NCI-H226 (cell line): ENCODE results near the gene PPIL4.
"Not testable (repeated sequence)": the region's sequence is repeated elsewhere in the genome, so short reads cannot be mapped to it uniquely, and the experiment has no call there.

ENCODE experiments used
- DNase-seq: peaks from one replicate; pipeline ENCODE4 v3.0.0-alpha.2; 2015

Gene PPIL4

DNA sequence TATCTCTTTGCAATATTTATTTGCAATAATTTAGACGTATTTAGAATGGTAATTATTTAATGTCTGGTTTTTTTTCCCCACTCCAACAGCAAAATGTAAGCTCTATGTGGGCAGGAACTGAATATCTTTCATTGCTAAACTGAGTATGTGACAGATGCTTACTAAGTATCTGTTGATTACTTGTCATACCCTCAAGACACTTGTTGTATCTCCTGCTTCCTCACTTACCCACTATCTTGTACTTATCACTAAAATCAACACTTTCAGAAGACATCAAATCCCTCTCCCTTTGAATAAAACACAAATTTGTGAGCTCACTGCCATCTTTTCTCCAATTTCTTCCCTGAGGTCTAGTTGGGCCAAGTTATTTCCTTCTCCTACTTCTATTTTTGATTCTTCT lies 30.3 kb downstream of the PPIL4 start:
- DNase-seq: no peak

DNA sequence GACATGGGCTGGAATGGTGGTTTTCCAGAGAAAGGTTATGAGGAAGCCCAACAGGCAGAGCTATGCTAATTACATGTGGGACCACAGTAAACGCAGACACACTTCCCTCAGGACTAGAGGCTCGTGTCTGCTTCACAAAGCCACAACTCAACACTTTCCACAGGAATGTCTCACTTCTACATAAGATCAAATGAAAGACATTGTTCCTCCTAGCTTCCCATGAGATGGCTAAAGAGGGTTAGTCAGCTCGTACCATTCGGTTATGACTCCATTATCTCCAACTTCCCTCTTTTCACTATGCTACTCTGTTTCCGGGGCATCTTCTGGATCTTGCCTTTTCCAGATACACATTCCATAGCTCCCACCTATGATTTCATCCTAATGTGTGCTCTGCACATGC lies 31.9 kb downstream of the PPIL4 start:
- DNase-seq: no peak

DNA sequence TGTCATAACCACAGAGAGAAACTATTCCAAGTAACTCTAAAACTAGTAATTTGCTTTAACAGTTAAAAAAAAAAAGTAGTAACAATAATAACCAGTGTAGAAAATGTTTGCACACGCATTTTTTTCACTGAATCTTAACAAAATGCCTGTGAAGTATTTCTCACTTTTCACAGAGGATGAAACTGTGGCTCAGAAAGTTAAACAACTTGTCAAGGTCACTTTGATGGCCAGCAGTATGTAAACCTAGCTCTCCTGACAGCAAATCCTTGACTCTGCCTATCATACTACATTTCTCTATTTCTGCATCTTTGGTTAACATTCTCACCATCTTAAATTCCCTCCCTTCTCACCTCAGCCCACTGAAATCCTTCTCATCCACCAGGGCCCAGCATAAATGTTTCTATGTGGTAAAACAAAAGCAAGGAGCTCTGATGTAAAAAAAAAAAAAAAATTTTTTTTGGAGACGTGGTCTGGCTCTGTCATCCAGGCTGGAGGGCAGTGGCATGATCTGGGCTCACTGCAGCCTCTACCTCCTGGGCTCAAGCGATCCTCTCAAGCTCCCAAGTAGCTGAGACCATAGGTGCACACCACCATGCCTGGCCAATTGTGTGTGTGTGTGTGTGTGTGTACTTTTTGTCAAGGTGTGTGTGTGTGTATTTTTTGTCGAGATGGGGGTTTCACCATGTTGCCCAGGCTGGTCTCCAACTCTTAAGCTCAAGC lies 34.9 kb downstream of the PPIL4 start:
- DNase-seq: no peak

- DNase-seq: no peak
Measured at GRCh38 chr6:149508485-149508884, 37.4 kb downstream of the PPIL4 start.

GRCh38 chr6:149503872-149504271 lies 42.0 kb downstream of the PPIL4 start:
- no peak for DNase-seq

DNA sequence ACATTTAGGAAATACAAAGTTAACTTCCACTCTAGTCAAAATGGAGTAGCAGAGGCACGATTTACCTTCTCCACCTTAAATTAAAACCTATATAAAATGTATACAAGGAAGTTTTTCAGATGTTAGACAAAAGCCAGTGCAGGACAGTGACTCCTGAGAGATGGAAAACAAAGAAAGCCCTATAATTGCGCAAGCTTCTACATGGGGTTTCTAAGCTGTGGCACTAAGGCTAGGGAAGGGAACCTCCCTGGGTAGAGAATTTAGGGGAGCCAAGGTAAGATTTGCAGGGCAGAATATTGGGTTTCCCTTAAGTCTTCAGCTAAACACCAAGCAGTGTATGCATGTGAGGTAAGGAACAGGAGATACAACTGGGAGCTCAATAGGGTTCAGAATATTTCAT lies 42.6 kb downstream of the PPIL4 start:
- no peak for DNase-seq

- no peak for DNase-seq
Measured at GRCh38 chr6:149501768-149502167, 44.1 kb downstream of the PPIL4 start.

GRCh38 chr6:149501201-149501600 lies 44.6 kb downstream of the PPIL4 start:
- DNase-seq: no peak

DNA sequence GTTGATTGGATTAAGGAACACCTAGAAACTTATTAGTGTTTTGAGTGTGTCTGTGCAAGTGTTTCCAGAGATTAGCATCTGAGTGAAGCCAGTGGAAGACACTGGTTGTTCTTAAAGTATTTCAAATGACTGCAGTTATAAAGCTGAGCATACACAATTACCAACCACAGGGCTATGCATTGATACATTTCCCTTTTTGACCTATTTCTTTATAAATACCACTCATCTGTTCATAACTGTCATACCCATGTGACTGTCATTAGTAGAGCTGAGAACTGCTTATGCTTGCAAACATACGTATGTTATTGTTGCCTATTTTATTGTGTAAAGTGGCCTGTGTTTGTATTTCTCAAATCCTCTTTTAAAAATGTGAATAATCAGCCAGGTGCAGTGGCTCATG lies 45.7 kb downstream of the PPIL4 start:
- DNase-seq: no peak

- DNase-seq: peak; percentile 63
Measured at GRCh38 chr6:149499066-149499465, 46.8 kb downstream of the PPIL4 start.

GRCh38 chr6:149497365-149497764 lies 48.5 kb downstream of the PPIL4 start:
- DNase-seq: no peak

- DNase-seq: peak; percentile 23
Measured at GRCh38 chr6:149496597-149496996, 49.2 kb downstream of the PPIL4 start.

DNA sequence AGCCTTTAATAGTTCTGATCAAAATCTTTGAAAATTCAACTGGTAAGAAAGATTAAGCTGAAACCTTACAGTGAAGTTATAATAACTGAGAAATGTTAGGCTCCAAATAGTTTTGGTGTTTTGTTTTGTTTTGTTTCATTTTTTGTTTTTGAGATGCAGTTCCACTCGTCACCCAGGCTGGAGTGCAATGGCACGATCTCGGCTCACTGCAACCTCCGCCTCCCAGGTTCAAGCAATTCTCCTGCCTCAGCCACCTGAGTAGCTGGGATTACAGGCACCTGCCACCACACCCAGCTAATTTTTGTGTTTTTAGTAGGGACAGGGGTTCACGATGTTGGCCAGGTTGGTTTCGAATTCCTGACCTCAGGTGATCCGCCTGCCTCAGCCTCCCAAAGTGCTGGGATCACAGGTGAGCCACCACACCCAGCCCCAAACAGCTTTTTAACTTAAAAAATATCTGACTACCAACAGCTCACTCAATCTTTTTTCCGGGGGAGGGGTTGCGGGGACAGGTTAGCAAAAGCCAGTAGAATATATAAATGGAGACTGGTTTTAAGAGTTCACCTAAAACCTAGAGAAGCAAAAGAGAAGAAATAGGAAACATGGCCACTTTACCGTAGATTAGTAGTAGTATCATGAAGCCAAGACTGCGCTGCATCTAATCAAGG lies 50.4 kb downstream of the PPIL4 start:
- not testable (repeated sequence) for DNase-seq

DNA sequence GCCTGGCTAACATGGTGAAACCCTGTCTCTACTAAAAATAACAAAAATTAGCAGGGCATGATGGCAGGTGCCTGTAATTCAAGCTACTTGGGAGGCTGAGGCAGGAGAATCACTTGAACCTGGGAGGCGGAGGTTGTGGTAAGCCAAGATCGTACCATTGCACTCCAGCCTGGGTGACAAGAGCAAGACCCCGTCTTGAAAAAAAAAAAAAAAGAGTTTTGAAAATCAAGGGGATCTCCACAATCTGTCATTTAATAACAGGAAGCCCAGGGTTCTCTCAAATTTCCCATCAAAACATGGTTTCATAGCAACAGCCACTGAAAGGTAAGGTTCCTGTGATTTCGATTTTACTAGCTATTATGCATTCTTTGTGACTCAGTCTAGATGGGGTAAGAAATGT lies 51.0 kb downstream of the PPIL4 start:
- peak; percentile 65 for DNase-seq

DNA sequence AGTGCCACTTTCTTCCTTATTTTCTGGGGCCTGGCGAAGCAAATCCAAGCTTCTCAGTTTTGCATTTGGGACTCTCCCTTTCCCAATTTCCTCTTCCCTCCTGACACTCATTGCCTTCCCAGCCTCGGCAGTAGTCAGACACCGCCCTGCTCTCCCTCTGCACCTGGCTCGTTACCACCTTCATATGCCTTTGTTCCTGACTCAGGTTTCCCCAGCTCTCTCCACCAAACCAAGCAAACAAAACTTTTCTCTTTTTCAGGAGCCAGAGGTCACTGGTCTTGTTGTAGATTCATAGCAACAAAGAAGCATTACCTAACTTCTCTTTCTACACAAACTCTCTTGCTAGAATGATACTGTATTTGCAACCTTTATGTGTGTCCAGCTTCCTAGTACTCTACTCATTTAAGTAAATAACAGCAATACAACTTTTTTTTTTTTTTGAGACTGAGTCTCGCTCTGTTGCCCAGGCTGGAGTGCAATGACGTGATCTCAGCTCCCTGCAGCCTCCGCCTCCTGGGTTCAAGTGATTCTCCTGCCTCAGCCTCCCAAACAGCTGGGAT lies 52.0 kb downstream of the PPIL4 start:
- no peak for DNase-seq

- no peak for DNase-seq
Measured at GRCh38 chr6:149492798-149493343, 53.0 kb downstream of the PPIL4 start.

- DNase-seq: no peak
Measured at GRCh38 chr6:149489967-149490366, 55.9 kb downstream of the PPIL4 start.

GRCh38 chr6:149488815-149489214 lies 57.0 kb downstream of the PPIL4 start:
- DNase-seq: no peak

GRCh38 chr6:149487316-149487715 lies 58.5 kb downstream of the PPIL4 start:
- no peak for DNase-seq

DNA sequence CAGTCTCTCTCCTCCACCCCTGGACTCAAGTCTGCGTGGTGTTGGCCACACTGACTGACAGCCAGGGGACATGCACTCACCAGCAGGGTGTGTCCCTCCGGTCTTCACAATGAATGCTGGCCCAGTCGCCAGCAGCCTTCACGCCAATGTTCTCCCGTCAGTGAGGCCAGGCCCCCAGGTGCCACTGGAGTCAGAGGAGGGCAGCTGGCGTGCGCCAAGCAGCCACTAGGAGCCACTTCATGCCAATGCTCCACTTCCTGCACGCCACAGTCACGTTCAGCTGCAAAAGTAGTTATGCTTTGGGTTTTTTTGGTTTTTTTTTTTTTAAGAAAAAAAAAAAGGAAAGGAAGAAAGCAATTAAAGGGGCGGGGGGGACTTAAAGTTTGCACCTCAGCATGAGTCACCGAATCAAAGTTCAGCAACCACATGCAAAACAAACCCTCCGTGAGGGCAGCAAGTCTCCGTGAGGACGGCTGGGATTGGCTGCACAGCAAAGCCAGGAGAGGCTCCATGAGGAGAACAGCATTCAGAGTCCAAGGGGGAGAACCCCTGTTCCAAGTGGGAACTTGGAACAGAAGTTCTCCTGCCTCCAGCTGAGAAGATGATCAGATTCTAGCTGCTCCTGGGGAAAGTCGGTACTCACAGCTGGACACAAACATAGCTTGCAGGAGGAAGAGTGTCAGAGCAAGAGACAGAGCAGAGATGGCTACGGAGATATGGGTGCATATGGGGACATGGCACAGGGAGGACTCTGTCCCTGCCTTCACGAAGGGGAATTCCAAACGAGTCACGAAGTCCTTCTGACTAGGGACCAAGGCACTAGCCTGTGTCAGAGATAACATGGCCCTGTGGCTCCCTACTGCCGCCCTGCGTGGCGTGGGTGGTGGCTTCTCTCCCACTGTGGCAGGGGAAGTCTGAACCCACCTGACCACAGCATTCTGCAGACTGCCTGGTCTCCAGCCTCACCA lies 60.8 kb downstream of the PPIL4 start, which contains the start of gene ZC3H12D:
ZC3H12D (minus strand) TSS at position 282 of the 968 bp plus-strand sequence. CDS start 10,471 bp downstream, outside the sequence.
- DNase-seq: no peak

DNA sequence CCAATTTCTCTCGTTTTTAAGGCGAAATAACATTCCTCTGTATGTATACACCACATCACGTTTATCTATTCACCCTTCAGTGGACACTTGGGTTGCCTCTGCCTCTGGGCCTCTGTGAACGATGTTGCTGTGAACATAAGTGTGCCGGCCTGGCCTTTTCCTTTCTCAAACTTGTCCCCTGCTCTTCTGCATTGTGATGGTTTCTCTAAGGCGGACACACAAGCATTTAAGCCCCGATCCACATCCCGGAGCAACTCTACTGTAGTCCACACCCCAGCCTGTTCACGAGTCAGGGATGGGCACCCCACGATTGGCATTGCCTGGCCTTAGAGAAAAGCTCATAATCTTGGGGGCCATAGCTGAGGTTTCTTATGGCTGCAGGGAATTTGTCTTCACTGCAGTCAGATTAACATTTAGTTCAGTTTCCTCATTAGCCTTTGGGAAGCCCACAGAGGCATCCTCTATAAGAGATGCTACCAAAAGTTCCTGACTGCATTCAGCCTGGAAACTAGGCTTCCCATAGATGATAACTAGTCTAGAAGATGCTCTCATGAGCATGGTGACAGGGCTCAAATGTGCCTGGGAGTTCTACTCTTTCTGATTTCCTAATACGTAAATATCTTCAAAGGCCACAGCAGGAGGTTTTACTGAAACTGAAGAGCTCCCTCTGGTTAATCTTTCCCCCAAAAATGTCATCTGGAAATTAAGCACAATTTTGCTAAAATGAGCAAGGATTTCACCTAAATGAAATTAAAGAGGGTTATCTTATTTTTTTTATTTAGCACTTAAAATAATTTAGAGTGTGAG lies 61.8 kb downstream of the PPIL4 start:
- no peak for DNase-seq

- no peak for DNase-seq
Measured at GRCh38 chr6:149483334-149483725, 62.5 kb downstream of the PPIL4 start.
